Brain microvascular endothelial cell (primary cell): Measurements from ENCODE around the gene NEUROG1.

Source experiments
- DNase-seq: peaks from one replicate; pipeline ENCODE4 v3.0.0-alpha.2; 2020
- H3K27ac ChIP-seq: fragments of 250-450 bp; sonication (Bioruptor Pico); 2 replicates; pipeline ENCODE4 v1.5.1; 2020; ENCODE audit warnings: mild to moderate bottlenecking, moderate library complexity
- H3K27me3 ChIP-seq: fragments of 250-450 bp; sonication (Bioruptor Pico); replicated peaks from 2 replicates; pipeline ENCODE4 v1.5.1; 2020; ENCODE audit warnings: mild to moderate bottlenecking
- H3K36me3 ChIP-seq: fragments of 250-450 bp; sonication (Bioruptor Pico); replicated peaks from 2 replicates; pipeline ENCODE4 v1.5.1; 2020; ENCODE audit warnings: mild to moderate bottlenecking
- H3K4me3 ChIP-seq: 2 replicates; pipeline ENCODE4 v1.5.1; 2011; ENCODE audit warnings: low read depth, mild to moderate bottlenecking, control low read depth, low read length, moderate library complexity
- CTCF ChIP-seq: IDR thresholded peaks from 2 replicates; pipeline ENCODE4 v1.5.1; 2011; ENCODE audit warnings: low read depth, mild to moderate bottlenecking, moderate library complexity, low read length, control low read depth, inconsistent platforms; ENCODE audit errors: missing control alignments
- in situ Hi-C: cut with HindIII; loops from 2 replicates; pipeline ENCODE4 v1.10.0; 2017; ENCODE audit warnings: low sequenced_read_pairs, low pct_ligation_motif_present

NEUROG1 gene

GRCh38 chr5:135560858-135561257 lies 25.1 kb upstream of the NEUROG1 start:
- TF ChIP-seq CTCF: peak; percentile 92
- DNase-seq: peak; percentile 65
- Histone ChIP-seq H3K27me3 (no peaks in the 10 kb centered on the region), H3K27ac (no peak overlapping the region), H3K36me3 (no peaks in the 10 kb centered on the region), H3K4me3 (no peak overlapping the region)
- in situ Hi-C loops: no loop called here

- no peak for TF ChIP-seq CTCF
- no peaks in the 10 kb centered on the region for H3K36me3 ChIP-seq
- H3K27ac ChIP-seq: no peak overlapping the region
- DNase-seq: peak; percentile 18
- in situ Hi-C loops: loop anchor here (10.0 kb wide), 1 partner anchor 95 kb away; no protein-coding TSS in a partner anchor
- H3K4me3 ChIP-seq: no peak overlapping the region
- H3K27me3 ChIP-seq: no peaks in the 10 kb centered on the region
Measured at GRCh38 chr5:135559354-135559753, 23.6 kb upstream of the NEUROG1 start.

- no peak for TF ChIP-seq CTCF
- H3K4me3 ChIP-seq: no peak overlapping the region
- no peak for DNase-seq
- no peak overlapping the region for H3K27ac ChIP-seq
- in situ Hi-C loops: loop anchor here (10.0 kb wide), 1 partner anchor 92 kb away; no protein-coding TSS in a partner anchor
- H3K27me3 ChIP-seq: no peaks in the 10 kb centered on the region
- H3K36me3 ChIP-seq: no peaks in the 10 kb centered on the region
Measured at GRCh38 chr5:135557076-135557838, 21.5 kb upstream of the NEUROG1 start.

GRCh38 chr5:135556620-135557019 lies 20.9 kb upstream of the NEUROG1 start:
- Histone ChIP-seq H3K27me3 (no peaks in the 10 kb centered on the region), H3K4me3 (no peak overlapping the region), H3K27ac (no peak overlapping the region), H3K36me3 (no peaks in the 10 kb centered on the region)
- in situ Hi-C loops: loop anchor here (10.0 kb wide), 1 partner anchor 92 kb away; no protein-coding TSS in a partner anchor
- DNase-seq: no peak
- no peak for TF ChIP-seq CTCF

GRCh38 chr5:135555530-135555929 lies 19.8 kb upstream of the NEUROG1 start:
- no peak for DNase-seq
- Histone ChIP-seq H3K27ac (no peak overlapping the region), H3K36me3 (no peaks in the 10 kb centered on the region), H3K27me3 (no peaks in the 10 kb centered on the region), H3K4me3 (no peak overlapping the region)
- no peak for TF ChIP-seq CTCF
- in situ Hi-C loops: loop anchor here (10.0 kb wide), 1 partner anchor 91 kb away; no protein-coding TSS in a partner anchor
